Activated T-helper 2 cell treated with anti-CD3 and anti-CD28 coated beads, Interferon-gamma antibody, Interleukin-2, Interleukin-4, amounts not matched to agents 10 μg/mL and 5 μg/mL and 100 μg/mL, durations not matched to agents 14 hours and 24 hours and 36 hours (primary cell): ENCODE data around the gene SH3RF2. TPM values are rescaled to one million over a fixed set of nuclear protein-coding genes. Genes with fewer than 3 reads are reported as not detected.
"Not testable (repeated sequence)": the region's sequence is repeated elsewhere in the genome, so short reads cannot be mapped to it uniquely, and the experiment has no call there.

Source experiments
- DNase-seq: peaks from one replicate; pipeline ENCODE4 v3.0.0; 2021; ENCODE audit warnings: low spot score
- H3K27ac Mint-ChIP-seq: one replicate; pipeline ENCODE4 v1.8.0; 2021; ENCODE audit warnings: mixed read lengths
- H3K27me3 Mint-ChIP-seq: one replicate; pipeline ENCODE4 v1.8.0; 2021; ENCODE audit warnings: low read depth, mixed read lengths
- H3K36me3 Mint-ChIP-seq: one replicate; pipeline ENCODE4 v1.8.0; 2021; ENCODE audit warnings: low read depth, mixed read lengths
- H3K4me1 Mint-ChIP-seq: one replicate; pipeline ENCODE4 v1.8.0; 2021; ENCODE audit warnings: low read depth, mixed read lengths
- H3K4me3 Mint-ChIP-seq: one replicate; pipeline ENCODE4 v1.8.0; 2021; ENCODE audit warnings: low read depth, mild to moderate bottlenecking, moderate library complexity, mixed read lengths
- H3K9me3 Mint-ChIP-seq: one replicate; pipeline ENCODE4 v1.8.0; 2021; ENCODE audit warnings: mixed read lengths
- intact Hi-C: fragments of 100-400 bp; cut with micrococcal nuclease; formaldehyde crosslinking; loops from one replicate; pipeline ENCODE4 v1.15.1; 2023
- total RNA-seq: library from RNA; stranded (reverse); gene quantifications from 2 replicates; pipeline ENCODE4 v1.2.3, GENCODE V29; 2022

SH3RF2 gene
- total RNA-seq, 1 donor from 2014 or later, result 0.57 TPM

DNA sequence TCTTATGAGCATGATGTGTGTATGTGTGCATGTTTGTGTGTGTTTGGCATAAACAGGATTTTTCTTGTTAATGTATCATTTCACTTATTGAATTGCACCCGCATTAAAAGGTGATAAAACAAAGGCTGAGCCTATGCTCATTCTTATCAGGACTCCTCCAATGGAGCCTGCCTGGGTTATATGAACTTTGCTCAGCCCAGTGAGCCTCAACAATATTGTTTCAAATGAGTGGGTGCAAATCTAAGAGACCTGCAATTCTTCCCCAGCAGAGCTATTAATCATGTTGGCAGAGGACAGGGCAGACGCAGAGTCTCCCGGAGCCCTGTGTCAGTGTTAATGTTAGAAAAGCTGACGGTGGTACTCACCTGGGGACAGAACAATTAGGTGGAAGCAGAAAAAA is 71.6 kb downstream of the SH3RF2 start:
- intact Hi-C loops, result no loop called here
- Mint-ChIP-seq H3K27me3 (peaks cover 7% of the 10 kb centered on the region), H3K9me3 (no peaks in the 10 kb centered on the region), H3K27ac (no peak overlapping the region), H3K4me3 (no peak overlapping the region), H3K4me1 (no peaks in the 10 kb centered on the region), H3K36me3 (no peaks in the 10 kb centered on the region)
- DNase-seq, result no peak

DNA sequence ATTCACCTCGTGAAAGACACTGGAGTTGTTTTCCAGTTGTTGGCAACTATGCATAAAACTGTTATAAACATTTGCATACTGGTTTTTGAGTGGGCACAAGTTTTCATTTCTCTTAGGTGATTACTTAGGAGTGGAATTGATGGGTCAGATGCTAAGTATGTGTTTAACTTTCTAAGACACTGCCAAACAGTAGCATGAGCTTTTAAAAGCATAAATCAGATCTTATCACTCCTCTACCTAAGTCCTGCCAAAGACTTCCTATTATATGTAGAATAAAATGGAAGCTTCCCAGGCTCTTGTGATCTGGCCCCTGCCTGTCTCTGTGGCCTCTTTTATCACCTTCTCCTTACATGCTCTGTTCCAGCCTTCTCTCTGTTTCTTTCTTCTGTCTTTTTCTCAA is 72.6 kb downstream of the SH3RF2 start:
- H3K27ac Mint-ChIP-seq, result no peak overlapping the region

DNA sequence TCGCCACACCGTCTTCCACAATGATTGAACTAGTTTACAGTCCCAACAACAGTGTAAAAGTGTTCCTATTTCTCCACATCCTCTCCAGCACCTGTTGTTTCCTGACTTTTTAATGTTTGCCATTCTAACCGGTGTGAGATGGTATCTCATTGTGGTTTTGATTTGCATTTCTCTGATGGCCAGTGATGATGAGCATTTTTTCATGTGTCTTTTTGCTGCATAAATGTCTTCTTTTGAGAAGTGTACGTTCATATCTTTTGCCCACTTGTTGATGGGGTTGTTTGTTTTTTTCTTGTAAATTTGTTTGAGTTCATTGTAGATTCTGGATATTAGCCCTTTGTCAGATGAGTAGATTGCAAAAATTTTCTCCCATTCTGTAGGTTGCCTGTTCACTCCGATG is 74.1 kb downstream of the SH3RF2 start:
- DNase-seq, H3K4me3 Mint-ChIP-seq, H3K9me3 Mint-ChIP-seq, H3K4me1 Mint-ChIP-seq, intact Hi-C loops, H3K27me3 Mint-ChIP-seq, H3K27ac Mint-ChIP-seq, H3K36me3 Mint-ChIP-seq: not testable (repeated sequence)

More for the DNA sequence above, 72.6 kb downstream of the SH3RF2 start:
- Mint-ChIP-seq H3K4me3 (no peak overlapping the region), H3K36me3 (no peaks in the 10 kb centered on the region), H3K27me3 (peaks cover 4% of the 10 kb centered on the region), H3K4me1 (no peaks in the 10 kb centered on the region), H3K9me3 (no peaks in the 10 kb centered on the region)
- no peak for DNase-seq
- intact Hi-C loops, result no loop called here

DNA sequence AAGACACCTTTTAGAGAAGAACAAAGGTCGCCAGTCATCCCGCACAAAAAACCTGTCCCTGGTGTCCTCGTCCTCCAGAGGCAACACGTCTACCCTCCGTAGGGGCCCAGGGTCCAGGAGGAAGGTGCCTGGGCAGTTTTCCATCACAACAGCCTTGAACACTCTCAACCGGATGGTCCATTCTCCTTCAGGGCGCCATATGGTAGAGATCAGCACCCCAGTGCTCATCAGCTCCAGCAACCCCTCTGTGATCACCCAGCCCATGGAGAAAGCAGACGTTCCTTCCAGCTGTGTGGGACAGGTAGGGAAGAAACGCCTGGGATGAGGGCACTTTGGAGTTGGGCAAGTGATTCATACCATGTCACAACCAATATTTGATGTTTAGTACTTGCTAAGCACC is 77.4 kb downstream of the SH3RF2 start:
- Mint-ChIP-seq H3K36me3 (no peaks in the 10 kb centered on the region), H3K4me1 (peaks cover 9% of the 10 kb centered on the region), H3K4me3 (no peak overlapping the region), H3K27ac (no peak overlapping the region), H3K27me3 (no peaks in the 10 kb centered on the region), H3K9me3 (no peaks in the 10 kb centered on the region)
- intact Hi-C loops, result no loop called here
- no peak for DNase-seq

DNA sequence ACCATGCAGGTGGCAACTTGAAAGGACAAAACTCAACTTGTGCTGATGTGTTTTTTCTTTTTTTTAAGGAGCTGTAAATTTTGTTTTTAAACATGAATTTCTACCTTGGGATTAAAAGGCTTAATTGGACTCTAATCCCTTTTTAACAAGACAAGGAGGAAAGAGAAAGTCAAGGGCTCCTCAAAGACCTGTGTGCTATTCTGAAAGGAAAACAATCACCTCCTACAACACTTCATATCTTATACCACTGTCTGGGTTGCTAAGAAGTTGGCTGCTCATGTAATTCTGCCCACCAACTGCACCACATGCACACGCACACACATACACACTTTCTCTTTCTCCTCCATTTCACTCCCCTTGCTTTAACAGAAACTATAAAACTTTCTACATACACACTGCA is 78.6 kb downstream of the SH3RF2 start:
- H3K27ac Mint-ChIP-seq, result no peak overlapping the region
- peaks cover 9% of the 10 kb centered on the region for H3K4me1 Mint-ChIP-seq
- H3K4me3 Mint-ChIP-seq, result no peak overlapping the region
- no peaks in the 10 kb centered on the region for H3K9me3 Mint-ChIP-seq
- no peak for DNase-seq
- intact Hi-C loops, result no loop called here
- H3K36me3 Mint-ChIP-seq, result no peaks in the 10 kb centered on the region
- H3K27me3 Mint-ChIP-seq, result no peaks in the 10 kb centered on the region

DNA sequence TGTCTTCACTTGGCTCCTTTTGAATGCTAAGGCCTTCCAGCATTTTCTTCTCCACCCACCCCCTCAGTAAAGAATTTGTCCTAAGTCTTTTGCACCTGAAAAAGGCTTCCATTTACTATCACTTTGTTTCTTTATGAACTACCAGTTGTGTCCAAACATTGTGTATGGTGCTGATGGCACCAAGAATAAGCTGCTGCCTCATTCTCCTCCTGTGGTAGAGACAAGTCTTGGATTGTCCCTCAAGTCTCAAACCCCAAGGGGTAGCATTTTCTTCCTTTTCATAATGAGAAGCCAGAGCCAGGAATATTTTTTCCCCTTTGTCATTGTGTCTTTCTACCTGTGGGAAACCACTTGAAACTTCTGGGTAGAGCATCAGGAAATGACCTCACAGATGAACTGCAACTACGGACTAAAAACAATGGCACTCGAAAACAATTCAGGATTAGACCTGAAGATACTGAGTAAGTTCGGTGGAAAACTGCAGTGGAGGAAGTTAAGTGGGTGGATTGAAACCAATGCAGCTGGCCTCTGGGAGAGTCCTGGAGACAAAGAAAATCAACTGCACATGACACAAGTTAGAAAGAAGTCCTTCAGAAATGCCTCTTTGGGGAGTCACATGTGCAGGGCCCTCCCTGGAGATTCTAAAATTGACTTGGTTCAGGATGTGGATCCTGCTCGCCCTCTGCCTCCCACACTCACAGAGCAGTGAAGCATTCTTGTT is 80.5 kb downstream of the SH3RF2 start:
- H3K4me3 Mint-ChIP-seq, result no peak overlapping the region
- H3K27me3 Mint-ChIP-seq, result no peaks in the 10 kb centered on the region
- intact Hi-C loops, result no loop called here
- H3K27ac Mint-ChIP-seq, result no peak overlapping the region
- H3K4me1 Mint-ChIP-seq, result peaks cover 9% of the 10 kb centered on the region
- H3K36me3 Mint-ChIP-seq, result no peaks in the 10 kb centered on the region
- no peak for DNase-seq
- no peaks in the 10 kb centered on the region for H3K9me3 Mint-ChIP-seq

DNA sequence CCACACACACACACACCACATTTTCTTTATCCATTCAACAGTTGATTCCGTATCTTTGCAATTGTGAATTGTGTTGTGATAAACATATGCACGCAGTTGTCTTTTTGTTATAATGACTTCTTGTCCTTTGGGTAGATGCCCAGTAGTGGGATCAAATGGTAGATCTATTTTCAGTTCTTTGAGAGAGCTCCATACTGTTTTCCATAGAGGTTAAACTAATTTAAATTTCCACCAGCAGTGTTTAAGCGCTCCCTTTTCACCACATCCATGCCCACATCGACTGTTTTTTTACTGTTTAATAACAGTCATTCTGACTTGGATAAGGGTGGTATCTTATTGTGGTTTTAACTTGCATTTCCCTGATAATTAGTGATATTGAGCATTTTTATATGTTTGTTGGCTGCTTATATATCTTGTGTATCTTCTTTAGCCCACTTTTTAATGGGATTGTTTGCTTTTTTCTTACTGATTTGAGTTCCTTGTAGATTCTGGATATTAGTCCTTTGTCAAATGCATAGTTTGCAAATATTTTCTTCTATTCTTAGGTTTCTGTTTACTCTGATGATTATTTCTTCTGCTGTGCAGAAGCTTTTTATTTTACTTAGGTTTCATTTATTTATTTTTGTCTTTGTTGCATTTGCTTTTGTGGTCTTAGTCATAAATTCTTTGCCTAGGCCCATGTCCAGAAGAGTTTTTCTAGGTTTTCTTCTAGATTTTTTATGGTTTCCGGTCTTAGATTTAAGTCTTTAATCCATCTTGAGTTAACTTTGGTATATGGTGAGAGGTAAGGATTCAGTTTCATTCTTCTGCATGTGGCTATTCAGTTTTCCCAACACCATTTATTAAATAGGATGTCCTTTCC is 82.4 kb downstream of the SH3RF2 start:
- no peaks in the 10 kb centered on the region for H3K27me3 Mint-ChIP-seq
- no peaks in the 10 kb centered on the region for H3K9me3 Mint-ChIP-seq
- H3K4me1 Mint-ChIP-seq, result peaks cover 9% of the 10 kb centered on the region
- H3K36me3 Mint-ChIP-seq, result no peaks in the 10 kb centered on the region
- DNase-seq, result no peak
- intact Hi-C loops, result no loop called here
- H3K4me3 Mint-ChIP-seq, result no peak overlapping the region
- H3K27ac Mint-ChIP-seq, result no peak overlapping the region

DNA sequence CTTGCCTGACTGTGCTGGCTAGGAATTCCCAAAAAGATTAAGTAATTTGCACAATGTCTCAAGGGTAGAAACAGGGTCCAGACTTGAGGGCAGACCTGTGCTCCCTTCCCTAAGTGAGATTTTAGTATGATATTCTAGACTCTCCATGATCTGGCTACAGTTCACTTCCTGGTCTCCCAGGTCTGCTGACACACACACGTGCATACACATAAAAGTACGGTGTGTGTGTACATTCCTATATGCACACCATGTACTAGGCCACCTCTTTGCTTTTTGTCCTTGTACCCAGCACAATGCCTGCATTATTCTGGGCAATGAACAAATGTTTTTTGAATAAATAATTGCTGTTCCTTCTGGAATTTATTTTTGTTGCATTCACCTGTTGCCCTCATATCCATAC is 83.7 kb downstream of the SH3RF2 start:
- Mint-ChIP-seq H3K9me3 (no peaks in the 10 kb centered on the region), H3K36me3 (no peaks in the 10 kb centered on the region), H3K4me3 (no peak overlapping the region), H3K27ac (no peak overlapping the region), H3K27me3 (peaks cover 3% of the 10 kb centered on the region), H3K4me1 (peaks cover 11% of the 10 kb centered on the region)
- DNase-seq, result no peak
- intact Hi-C loops, result no loop called here

DNA sequence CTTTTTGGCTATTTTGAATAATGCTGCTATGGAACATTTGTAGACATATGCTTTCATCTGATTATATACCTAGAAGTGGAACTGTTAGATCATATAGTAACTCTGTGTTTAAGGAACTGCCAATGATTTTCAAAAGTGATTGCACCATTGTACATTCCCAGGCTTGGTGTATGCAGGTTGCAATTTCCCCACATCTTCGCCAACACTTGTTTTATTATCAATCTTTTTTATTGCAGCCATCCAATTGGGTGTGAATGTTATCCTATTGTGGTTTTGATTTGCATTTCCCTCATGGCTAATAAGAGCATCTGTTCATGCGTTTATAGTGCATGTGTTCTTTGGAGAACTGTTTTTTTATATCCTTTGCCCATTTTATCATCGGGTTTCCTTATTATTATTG is 87.7 kb downstream of the SH3RF2 start:
- Mint-ChIP-seq H3K27me3 (peaks cover 5% of the 10 kb centered on the region), H3K4me3 (no peak overlapping the region), H3K36me3 (no peaks in the 10 kb centered on the region), H3K9me3 (no peaks in the 10 kb centered on the region), H3K27ac (no peak overlapping the region), H3K4me1 (peaks cover 4% of the 10 kb centered on the region)
- intact Hi-C loops, result no loop called here
- no peak for DNase-seq

DNA sequence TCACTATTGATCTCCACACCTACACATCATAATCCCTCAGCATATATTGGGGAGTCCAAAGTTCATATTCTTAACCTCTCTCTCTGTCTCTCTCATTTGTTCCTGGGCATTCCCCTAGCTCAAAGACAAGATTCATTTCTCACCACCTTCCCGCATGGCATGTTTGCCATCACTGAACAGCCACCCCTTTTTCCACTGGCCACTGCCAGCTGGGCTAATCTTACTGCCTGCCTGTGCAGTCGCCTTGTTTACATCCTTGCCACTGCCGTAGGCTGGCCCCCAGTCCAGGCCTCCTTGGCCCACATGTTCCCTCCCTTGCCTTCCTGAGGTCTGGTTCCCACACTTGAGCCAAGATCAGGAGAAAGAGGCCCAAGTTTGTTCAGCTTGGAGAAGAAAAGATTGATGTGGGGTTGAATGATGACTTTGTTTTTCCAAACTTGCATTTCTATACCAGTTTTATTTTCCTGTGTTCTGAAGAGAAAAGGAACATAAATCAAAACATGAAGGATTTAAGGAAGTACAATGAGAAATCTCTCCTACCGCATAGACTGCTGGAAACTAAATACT is 88.8 kb downstream of the SH3RF2 start:
- no peak overlapping the region for H3K4me3 Mint-ChIP-seq
- H3K36me3 Mint-ChIP-seq, result no peaks in the 10 kb centered on the region
- H3K27me3 Mint-ChIP-seq, result peaks cover 5% of the 10 kb centered on the region
- H3K4me1 Mint-ChIP-seq, result peaks cover 4% of the 10 kb centered on the region
- no peak overlapping the region for H3K27ac Mint-ChIP-seq
- H3K9me3 Mint-ChIP-seq, result no peaks in the 10 kb centered on the region
- intact Hi-C loops, result no loop called here
- DNase-seq, result no peak

DNA sequence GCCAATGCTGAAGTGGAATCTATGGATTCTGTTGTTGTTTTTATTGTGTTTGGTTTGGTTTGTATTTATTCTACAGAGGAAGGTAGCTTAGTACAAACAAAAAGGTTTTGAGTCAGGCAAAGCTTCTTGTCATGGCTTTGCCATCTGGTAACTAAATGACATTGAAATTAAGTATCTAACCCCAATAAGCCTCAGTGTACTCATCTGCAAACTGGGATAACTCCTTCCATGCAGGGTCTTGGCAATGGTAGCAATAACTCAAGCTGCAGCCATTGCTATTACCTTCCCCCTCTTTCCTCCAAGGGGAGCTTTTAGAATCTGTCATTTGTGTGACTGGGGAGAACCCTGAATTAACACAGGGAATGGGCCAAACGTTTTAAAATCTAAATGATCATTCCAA is 89.3 kb downstream of the SH3RF2 start:
- H3K27me3 Mint-ChIP-seq, result peaks cover 5% of the 10 kb centered on the region
- H3K4me3 Mint-ChIP-seq, result no peak overlapping the region
- no peak for DNase-seq
- intact Hi-C loops, result no loop called here
- H3K4me1 Mint-ChIP-seq, result peaks cover 4% of the 10 kb centered on the region
- H3K9me3 Mint-ChIP-seq, result no peaks in the 10 kb centered on the region
- no peaks in the 10 kb centered on the region for H3K36me3 Mint-ChIP-seq
- no peak overlapping the region for H3K27ac Mint-ChIP-seq

DNA sequence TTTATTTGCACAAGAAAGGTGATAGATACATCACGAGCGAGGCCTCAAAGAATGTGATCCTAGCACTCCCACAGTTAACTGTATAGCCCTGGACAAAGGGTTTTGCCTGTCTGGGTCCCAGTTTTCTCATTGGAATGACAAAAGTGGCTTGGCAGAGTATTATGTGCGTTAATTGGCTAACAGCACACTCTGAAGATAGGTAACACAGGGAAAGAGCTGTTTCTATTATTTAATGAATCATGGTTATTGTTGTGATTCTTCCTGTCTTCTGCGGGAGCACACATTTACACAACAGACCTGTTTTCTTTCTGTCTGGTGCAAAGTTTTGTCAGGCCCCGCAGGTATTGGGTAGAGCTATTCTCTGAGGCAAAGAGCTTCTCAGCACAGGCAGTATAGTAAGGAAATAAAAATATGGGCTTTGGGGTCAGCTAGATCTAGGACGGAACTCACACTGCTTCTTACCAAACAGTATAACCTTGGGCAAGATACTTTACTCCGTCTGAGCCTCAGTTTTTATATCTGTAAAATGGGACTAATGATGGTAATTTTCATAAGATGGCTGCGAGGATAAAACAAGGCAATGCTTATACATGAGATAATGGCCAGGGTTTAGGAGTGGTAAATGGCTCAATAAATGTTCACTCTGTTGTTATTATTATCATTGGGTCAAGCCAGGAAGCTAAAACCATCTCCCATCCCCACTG is 90.1 kb downstream of the SH3RF2 start:
- Mint-ChIP-seq H3K9me3 (no peaks in the 10 kb centered on the region), H3K4me1 (peaks cover 4% of the 10 kb centered on the region), H3K36me3 (no peaks in the 10 kb centered on the region), H3K27me3 (peaks cover 5% of the 10 kb centered on the region), H3K4me3 (no peak overlapping the region), H3K27ac (no peak overlapping the region)
- intact Hi-C loops, result no loop called here
- no peak for DNase-seq

DNA sequence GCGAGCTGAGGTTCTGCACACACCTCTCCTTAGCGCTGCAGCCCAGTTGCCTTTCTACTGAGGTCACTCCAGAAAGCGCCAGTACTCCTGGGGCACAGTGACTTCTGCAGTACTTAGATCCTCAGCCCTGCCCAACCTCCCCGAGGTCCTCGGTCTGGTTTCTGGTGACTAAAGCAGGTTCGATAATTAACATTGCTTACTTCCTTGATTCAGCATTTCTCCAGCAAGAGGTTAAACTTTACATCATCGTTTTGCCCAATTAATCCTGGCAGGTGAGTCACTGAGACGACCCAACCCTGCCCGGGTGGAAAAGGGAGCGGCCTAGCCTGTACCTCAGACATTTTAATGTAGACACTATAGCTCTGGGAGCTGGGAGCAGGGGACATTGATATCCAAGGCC is 91.4 kb downstream of the SH3RF2 start:
- Mint-ChIP-seq H3K4me1 (peaks cover 4% of the 10 kb centered on the region), H3K4me3 (no peak overlapping the region), H3K9me3 (no peaks in the 10 kb centered on the region), H3K27ac (no peak overlapping the region), H3K36me3 (no peaks in the 10 kb centered on the region), H3K27me3 (peaks cover 5% of the 10 kb centered on the region)
- intact Hi-C loops, result no loop called here
- no peak for DNase-seq
